Measurements from ENCODE around the gene LRRC3C.

GRCh38 chr17:39933912-39934311 is 6.4 kb downstream of the LRRC3C start:
- TF ChIP-seq CTCF (IDR thresholded peaks at IDR 0.05) (no peak), POLR2A (IDR thresholded peaks at IDR 0.05) (no peak)
